Right ventricle myocardium inferior (tissue), 1 donor: ENCODE data around the gene ACOX2. TPM values are rescaled to one million over a fixed set of nuclear protein-coding genes. Genes with fewer than 3 reads are reported as not detected.

ENCODE experiments used
- ATAC-seq: fragments of 200-7000 bp; cut with Tn5 transposase; one replicate; pipeline ENCODE4 v1.9.1; 2020; ENCODE audit warnings: mild to moderate bottlenecking, moderate library complexity
- DNase-seq: peaks from one replicate; pipeline ENCODE4 v3.0.0; 2021; ENCODE audit errors: missing footprints
- intact Hi-C: fragments of 100-400 bp; cut with DNase I; formaldehyde crosslinking; loops from one replicate; pipeline ENCODE4 v1.11.0; 2022
- long read RNA-seq: library from polyadenylated mRNA; unstranded; transcript quantifications from one replicate; pipeline ENCODE4 v2.0.0, GENCODE V29; 2021
- total RNA-seq: library from RNA; stranded (reverse); fragmentation: NEBNext Ultra II Directional; extraction: Animal tissue kit (Norgen Biotek cat#: 25700); gene quantifications from one replicate; pipeline ENCODE4 v1.2.1, GENCODE V29; 2021
- donor health status: DM: no; HTN: yes; CAD: no; lungs with severe emphysema.

The ACOX2 gene
- total RNA-seq, result 33.4 TPM
- long read RNA-seq, transcript ACOX2-201 (15 exons, 2,426 nt), result major isoform, 17 of 29 reads
- long read RNA-seq, partial matches to known transcripts, result 4 of 29 reads
- long read RNA-seq, other reads (novel, unspliced or antisense), result 5 of 29 reads

GRCh38 chr3:58536501-58537411 is at the start of gene ACOX2:
TSS of gene ACOX2 (minus strand) at chr3:58537190. CDS start at chr3:58535106, 2,084 bp downstream.
- intact Hi-C loops, result no loop called here
- DNase-seq (peak; percentile 85), ATAC-seq (peak; percentile 95)

GRCh38 chr3:58585994-58586393 is 49.0 kb upstream of the ACOX2 start:
- DNase-seq (no peak), ATAC-seq (peak; percentile 8)
- intact Hi-C loops, result loop anchor here (1.0 kb wide), 1 partner anchor 43 kb away; no protein-coding TSS in a partner anchor

- peak; percentile 93 for DNase-seq
- peak; percentile 96 for ATAC-seq
- intact Hi-C loops, result loop anchor here (1.0 kb wide), 1 partner anchor 44 kb away; no protein-coding TSS in a partner anchor
Measured at GRCh38 chr3:58585005-58585786, 48.2 kb upstream of the ACOX2 start.

- ATAC-seq (no peak), DNase-seq (no peak)
- intact Hi-C loops, result loop anchor here (1.0 kb wide), 1 partner anchor 45 kb away; no protein-coding TSS in a partner anchor
Measured at GRCh38 chr3:58584690-58585004, 47.7 kb upstream of the ACOX2 start.

GRCh38 chr3:58581328-58582091 is 44.5 kb upstream of the ACOX2 start:
- DNase-seq (no peak), ATAC-seq (no peak)
- intact Hi-C loops, result no loop called here

- intact Hi-C loops, result no loop called here
- no peak for DNase-seq
- ATAC-seq, result no peak
Measured at GRCh38 chr3:58580826-58581327, 43.9 kb upstream of the ACOX2 start.

GRCh38 chr3:58578873-58579272 is 41.9 kb upstream of the ACOX2 start:
- DNase-seq, result no peak
- no peak for ATAC-seq
- intact Hi-C loops, result no loop called here

GRCh38 chr3:58577269-58577821 is 40.4 kb upstream of the ACOX2 start, which contains the start of gene FAM107A:
TSS of gene FAM107A (minus strand) at chr3:58577391. CDS start at chr3:58569860, 7,531 bp downstream.
- ATAC-seq, result peak; percentile 73

GRCh38 chr3:58576716-58577115 is 39.7 kb upstream of the ACOX2 start:
- DNase-seq, result no peak
- intact Hi-C loops, result no loop called here
- ATAC-seq, result no peak

More at GRCh38 chr3:58577269-58577821, 40.4 kb upstream of the ACOX2 start, which contains the start of gene FAM107A:
- intact Hi-C loops, result no loop called here
- DNase-seq, result peak; percentile 72

- ATAC-seq (no peak), DNase-seq (no peak)
- intact Hi-C loops, result no loop called here
Measured at GRCh38 chr3:58575971-58576652, 39.1 kb upstream of the ACOX2 start.

GRCh38 chr3:58574682-58575081 is 37.7 kb upstream of the ACOX2 start:
- no peak for DNase-seq
- intact Hi-C loops, result no loop called here
- no peak for ATAC-seq

GRCh38 chr3:58574106-58574505 is 37.1 kb upstream of the ACOX2 start:
- DNase-seq (no peak), ATAC-seq (no peak)
- intact Hi-C loops, result no loop called here

- ATAC-seq (peak; percentile 35), DNase-seq (no peak)
- intact Hi-C loops, result no loop called here
Measured at GRCh38 chr3:58573640-58574039, 36.6 kb upstream of the ACOX2 start.

- no peak for ATAC-seq
- no peak for DNase-seq
- intact Hi-C loops, result no loop called here
Measured at GRCh38 chr3:58572634-58573230, 35.7 kb upstream of the ACOX2 start.

GRCh38 chr3:58572013-58572633 is 35.1 kb upstream of the ACOX2 start:
- intact Hi-C loops, result no loop called here
- ATAC-seq (no peak), DNase-seq (no peak)

- ATAC-seq, result no peak
- intact Hi-C loops, result no loop called here
- DNase-seq, result no peak
Measured at GRCh38 chr3:58570851-58571250, 33.9 kb upstream of the ACOX2 start.
